GM12874 (cell line): ENCODE results near the gene TRPM5.

Experiments used
- TF ChIP-seq, protein P1 (sequence below): IDR thresholded peaks from 2 replicates; pipeline ENCODE4 v1.5.1; 2011; ENCODE audit warnings: low read depth, mild to moderate bottlenecking, control low read depth, low read length, moderate library complexity; ENCODE audit not compliant: insufficient read depth

TRPM5 gene

DNA sequence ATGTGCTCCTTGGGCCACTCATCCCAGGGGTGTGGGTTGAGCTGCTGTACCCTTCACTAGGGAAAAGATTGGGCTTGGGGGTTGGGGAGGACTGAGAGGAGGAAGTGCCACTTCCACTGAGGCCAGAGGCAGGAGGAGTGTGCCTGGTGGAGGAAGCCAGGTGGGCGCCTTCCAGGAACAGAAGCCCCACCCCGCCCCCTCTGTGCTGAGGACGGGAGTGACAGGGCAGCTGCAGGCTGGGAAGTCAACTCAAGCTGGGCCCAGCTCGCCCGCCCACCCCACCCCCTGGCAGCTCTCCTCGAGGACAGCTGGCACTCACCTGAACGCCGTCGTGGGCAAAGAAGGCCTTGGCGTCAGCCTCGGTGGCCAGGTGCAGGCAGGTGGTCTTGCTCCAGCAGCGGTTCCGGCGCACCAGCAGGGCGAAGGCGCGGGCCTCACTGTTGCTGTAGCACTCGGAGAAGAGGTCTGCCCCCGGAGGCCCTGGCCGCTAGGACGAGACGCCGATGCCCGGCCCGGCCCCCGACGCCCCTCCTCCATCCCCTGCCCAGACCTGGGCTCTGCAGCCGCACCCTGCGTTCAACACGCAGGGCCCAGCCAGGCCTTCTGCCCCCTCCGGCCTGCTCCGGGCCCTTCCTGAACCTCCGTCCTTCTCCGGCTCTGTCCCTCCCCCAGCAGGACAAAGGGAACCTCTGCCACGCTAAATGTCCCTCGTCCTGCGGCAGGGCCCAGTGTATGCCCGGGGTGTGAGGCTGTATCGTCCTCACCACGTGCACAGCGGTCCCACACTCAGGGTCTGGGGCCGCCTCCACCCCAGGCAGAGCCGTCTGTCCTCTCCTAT, 30.4 kb downstream of the TRPM5 start:
- TF ChIP-seq, protein P1, sequence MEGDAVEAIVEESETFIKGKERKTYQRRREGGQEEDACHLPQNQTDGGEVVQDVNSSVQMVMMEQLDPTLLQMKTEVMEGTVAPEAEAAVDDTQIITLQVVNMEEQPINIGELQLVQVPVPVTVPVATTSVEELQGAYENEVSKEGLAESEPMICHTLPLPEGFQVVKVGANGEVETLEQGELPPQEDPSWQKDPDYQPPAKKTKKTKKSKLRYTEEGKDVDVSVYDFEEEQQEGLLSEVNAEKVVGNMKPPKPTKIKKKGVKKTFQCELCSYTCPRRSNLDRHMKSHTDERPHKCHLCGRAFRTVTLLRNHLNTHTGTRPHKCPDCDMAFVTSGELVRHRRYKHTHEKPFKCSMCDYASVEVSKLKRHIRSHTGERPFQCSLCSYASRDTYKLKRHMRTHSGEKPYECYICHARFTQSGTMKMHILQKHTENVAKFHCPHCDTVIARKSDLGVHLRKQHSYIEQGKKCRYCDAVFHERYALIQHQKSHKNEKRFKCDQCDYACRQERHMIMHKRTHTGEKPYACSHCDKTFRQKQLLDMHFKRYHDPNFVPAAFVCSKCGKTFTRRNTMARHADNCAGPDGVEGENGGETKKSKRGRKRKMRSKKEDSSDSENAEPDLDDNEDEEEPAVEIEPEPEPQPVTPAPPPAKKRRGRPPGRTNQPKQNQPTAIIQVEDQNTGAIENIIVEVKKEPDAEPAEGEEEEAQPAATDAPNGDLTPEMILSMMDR, result no peak

DNA sequence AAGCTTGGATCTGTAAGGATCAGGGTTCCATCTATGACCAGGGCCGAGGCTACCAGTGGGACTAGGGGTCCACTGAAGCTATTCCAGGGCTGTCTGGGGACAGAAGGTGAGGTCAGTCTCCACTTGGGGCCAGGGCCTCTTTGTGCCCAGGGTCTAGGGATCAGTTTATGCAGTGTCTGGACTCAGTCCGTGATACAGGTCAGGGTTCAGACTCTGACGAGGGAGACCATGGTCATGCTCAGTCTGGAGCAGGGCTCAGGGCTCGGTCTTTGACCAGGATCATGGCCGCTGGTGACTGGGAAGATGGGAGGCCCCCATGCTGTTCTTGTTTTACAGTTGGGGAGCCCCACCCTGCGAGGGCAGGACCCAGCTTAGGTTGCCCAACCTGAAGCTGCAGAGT, 32.0 kb downstream of the TRPM5 start:
- TF ChIP-seq, protein P1, result no peak

DNA sequence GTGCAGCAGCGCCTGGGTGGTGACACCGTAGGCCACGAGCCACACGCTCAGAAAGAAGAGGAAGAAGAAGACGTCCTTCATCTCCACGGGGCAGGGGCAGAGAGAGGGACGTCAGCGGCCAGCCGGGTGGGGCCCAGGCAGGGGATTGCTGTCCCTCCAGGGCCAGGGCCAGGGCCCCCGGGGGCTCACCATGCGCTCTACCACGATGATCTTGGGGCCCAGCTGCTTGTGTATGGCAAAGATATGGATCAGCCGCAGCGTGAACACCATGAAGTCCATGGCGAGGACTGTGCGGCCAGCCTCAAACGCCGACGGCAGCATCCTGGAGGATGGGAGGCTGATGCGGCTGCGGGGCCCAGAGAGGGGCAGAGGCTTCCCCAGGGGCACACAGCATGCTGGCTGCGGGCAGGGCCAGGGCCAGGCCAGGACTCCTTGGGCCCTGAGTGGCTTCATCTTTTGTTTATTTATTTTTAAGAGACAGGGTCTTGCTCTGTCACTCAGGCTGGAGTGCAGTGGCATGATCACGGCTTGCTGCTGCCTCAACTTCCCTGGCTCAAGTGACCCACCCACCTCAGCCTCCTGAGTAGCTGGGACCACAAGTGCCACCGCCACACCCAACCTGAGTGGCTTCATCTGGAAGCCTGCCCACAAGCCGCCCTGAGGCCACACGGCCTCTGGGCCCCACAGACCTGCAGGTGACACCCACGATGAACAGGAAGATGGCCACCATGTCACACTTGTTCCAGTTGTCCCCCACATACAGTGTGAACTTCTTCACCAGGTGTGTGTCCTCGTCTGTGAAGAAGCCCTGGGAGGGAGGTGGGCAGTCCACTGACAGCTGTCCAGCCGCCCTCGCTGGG, 32.6 kb downstream of the TRPM5 start:
- TF ChIP-seq, protein P1, result no peak

DNA sequence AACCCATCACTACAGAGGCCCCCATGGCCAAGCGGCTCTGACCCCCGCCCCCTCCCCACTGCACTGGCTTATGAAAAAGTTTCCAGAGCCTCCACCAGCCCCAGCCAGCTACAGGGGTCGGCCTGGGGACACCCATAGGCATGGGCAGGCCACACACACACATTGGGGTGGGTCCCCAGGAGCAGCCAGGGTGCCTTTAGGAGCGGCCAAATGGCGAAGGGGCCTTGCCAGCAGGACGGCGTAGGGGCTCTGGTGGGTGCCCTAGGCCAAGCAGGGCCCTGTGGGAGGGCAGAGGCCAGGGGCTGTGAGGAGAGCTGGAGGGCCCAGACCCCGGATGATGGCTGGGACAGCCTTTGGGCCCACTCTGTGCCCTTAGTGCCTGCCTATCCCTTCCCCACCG, 33.7 kb downstream of the TRPM5 start:
- TF ChIP-seq, protein P1, result no peak

DNA sequence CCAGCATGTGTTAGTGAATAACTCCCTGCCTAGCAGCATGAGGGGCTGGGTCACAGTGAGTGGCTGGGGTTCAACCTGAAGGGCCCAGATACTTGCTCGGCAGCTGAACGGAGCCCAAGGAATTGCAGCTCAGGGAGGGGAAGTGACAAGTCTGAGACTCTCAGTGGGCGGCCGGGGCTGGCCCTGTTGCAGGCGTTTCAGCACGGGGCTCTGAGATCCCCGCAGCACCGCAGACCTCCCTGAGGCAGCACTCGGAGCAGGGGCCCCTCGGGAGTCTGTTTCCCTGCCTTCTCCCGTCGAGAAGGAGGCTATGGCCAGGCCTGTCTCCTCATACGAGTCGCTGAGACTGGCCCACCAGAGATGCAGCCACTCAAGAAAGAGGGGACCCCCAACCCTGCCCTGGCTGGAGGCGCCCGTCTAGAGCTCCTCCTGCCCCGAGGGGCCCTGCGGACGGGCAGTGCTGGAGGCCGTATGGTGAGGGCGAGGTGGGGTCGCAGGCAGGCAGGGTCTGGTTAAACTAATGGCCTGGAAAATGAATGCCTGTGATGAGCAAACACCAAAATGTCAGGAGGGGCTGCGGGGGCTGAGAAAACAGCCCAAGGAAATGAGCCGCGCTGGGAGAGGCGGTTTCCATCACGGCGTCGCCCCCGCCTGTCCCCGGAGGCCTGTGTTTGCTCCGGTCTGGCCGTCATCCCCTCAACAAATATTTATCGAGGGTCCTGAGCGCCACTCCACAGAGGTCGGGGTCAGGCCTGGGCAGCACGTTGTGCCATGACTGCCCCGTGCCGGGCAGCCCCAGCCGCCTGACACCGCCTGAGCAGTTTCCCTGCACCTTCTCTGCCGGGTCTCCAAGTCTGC, 34.5 kb downstream of the TRPM5 start:
- TF ChIP-seq, protein P1, result no peak

DNA sequence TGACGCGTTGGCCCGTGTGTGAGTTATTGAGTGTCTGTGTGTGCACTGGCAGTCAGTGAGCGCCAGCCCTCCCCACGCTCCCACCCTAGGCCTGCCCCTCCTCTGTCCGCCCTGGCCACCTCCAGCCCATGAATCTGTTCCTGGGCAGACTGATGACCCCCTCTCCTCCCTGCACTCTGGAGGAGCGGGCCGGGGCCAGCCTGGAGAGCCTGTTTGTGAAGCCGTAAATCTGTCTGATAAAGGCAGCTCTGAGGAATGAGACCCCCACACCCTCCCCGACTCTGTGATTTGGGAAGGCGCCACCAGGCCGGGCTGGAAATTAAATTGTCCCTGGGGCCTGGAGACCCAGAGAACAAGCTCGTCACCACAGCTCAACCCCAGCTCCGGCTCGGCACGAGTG, 35.2 kb downstream of the TRPM5 start:
- TF ChIP-seq, protein P1, result no peak
